IMR-90 (cell line): ENCODE measurements around the gene ZNF747. TPM values are rescaled to one million over a fixed set of nuclear protein-coding genes. Genes with fewer than 3 reads are reported as not detected.

Experiments
- ATAC-seq: fragments of 200-7000 bp; cut with Tn5 transposase; 2 replicates; pipeline ENCODE4 v1.9.1; 2020; ENCODE audit warnings: low read depth, mild to moderate bottlenecking, moderate library complexity
- BruUV-seq: library from RNA; stranded (reverse); fragments of 400-500 nt; replicated peaks from 2 replicates; lab custom pipeline; 2021; lab: Mats Ljungman, UMichigan
- CTCF ChIA-PET: fragments of 300-600 bp; formaldehyde crosslinking; extraction: SDS; loops from one replicate; lab custom pipeline; 2021; ENCODE audit warnings: antibody characterized with exemption; lab: Yijun Ruan, JAX
- POLR2A ChIA-PET: fragments of 300-600 bp; sonication (Branson Sonifier 250); formaldehyde crosslinking; loops from one replicate; lab custom pipeline; 2022; ENCODE audit warnings: antibody characterized with exemption; ENCODE audit not compliant: unreplicated experiment; lab: Charles Lee
- DNase-seq: peaks from one replicate; pipeline ENCODE4 v3.0.0; 2013
- H2AFZ ChIP-seq: replicated peaks from 2 replicates; pipeline ENCODE3; 2013; ENCODE audit warnings: low read length, mild to moderate bottlenecking; ENCODE audit not compliant: poor library complexity
- H2AK5ac ChIP-seq: 2 replicates; pipeline ENCODE4 v1.6.1; 2013; ENCODE audit warnings: low read depth, low read length, inconsistent platforms
- H2AK9ac ChIP-seq: replicated peaks from 2 replicates; pipeline ENCODE3; 2013; ENCODE audit warnings: mild to moderate bottlenecking, low read depth, low read length, moderate library complexity; ENCODE audit not compliant: poor library complexity
- H2BK120ac ChIP-seq: 2 replicates; pipeline ENCODE4 v1.6.1; 2013; ENCODE audit warnings: low read depth, low read length, inconsistent platforms
- H2BK15ac ChIP-seq: 3 replicates; pipeline ENCODE4 v1.6.1; 2013; ENCODE audit warnings: low read depth, low read length, inconsistent platforms
- H2BK20ac ChIP-seq: 2 replicates; pipeline ENCODE4 v1.6.1; 2013; ENCODE audit warnings: low read depth, mild to moderate bottlenecking, inconsistent platforms, low read length, moderate library complexity
- H2BK5ac ChIP-seq: 2 replicates; pipeline ENCODE4 v1.6.1; 2013; ENCODE audit warnings: mild to moderate bottlenecking, low read depth, low read length, inconsistent platforms; ENCODE audit not compliant: poor library complexity, severe bottlenecking
- H3K14ac ChIP-seq: replicated peaks from 2 replicates; pipeline ENCODE4 v1.6.1; 2013; ENCODE audit warnings: low read depth, low read length, inconsistent platforms
- H3K18ac ChIP-seq: 2 replicates; pipeline ENCODE4 v1.6.1; 2013; ENCODE audit warnings: low read depth, low read length, control low read depth
- H3K23ac ChIP-seq: 2 replicates; pipeline ENCODE4 v1.6.1; 2013; ENCODE audit warnings: low read depth, low read length, inconsistent platforms
- H3K27ac ChIP-seq: 2 replicates; pipeline ENCODE4 v1.5.1; 2013; ENCODE audit warnings: mild to moderate bottlenecking, control low read depth, low read length; ENCODE audit not compliant: insufficient read depth
- H3K27me3 ChIP-seq: 2 replicates; pipeline ENCODE4 v1.6.1; 2013; ENCODE audit warnings: low read length; ENCODE audit not compliant: control insufficient read depth, insufficient read depth
- H3K36me3 ChIP-seq: 2 replicates; pipeline ENCODE4 v1.6.1; 2013; ENCODE audit warnings: low read length, mixed read lengths; ENCODE audit not compliant: control insufficient read depth, insufficient read depth
- H3K4ac ChIP-seq: 2 replicates; pipeline ENCODE4 v1.6.1; 2013; ENCODE audit warnings: low read depth, low read length, inconsistent platforms
- H3K4me1 ChIP-seq: 2 replicates; pipeline ENCODE4 v1.6.1; 2013; ENCODE audit warnings: low read length, mixed read lengths; ENCODE audit not compliant: control insufficient read depth, insufficient read depth
- H3K4me2 ChIP-seq: 2 replicates; pipeline ENCODE4 v1.6.1; 2013; ENCODE audit warnings: low read depth, mild to moderate bottlenecking, control low read depth, low read length, moderate library complexity
- H3K4me3 ChIP-seq: 2 replicates; pipeline ENCODE4 v1.5.1; 2013; ENCODE audit warnings: low read depth, mild to moderate bottlenecking, control low read depth, low read length, moderate library complexity; ENCODE audit not compliant: insufficient read depth
- H3K56ac ChIP-seq: 2 replicates; pipeline ENCODE4 v1.6.1; 2013; ENCODE audit warnings: low read length, inconsistent platforms; ENCODE audit not compliant: insufficient read depth; ENCODE audit errors: extremely low read depth
- H3K79me1 ChIP-seq, 2 experiments: 2 replicates each; pipeline ENCODE4 v1.6.1; 2013; ENCODE audit warnings: low read length in 2 of 2, inconsistent platforms in 1 of 2, low read depth in 1 of 2
- H3K9ac ChIP-seq: 2 replicates; pipeline ENCODE4 v1.6.1; 2013; ENCODE audit warnings: low read depth, low read length, control low read depth
- H3K9me1 ChIP-seq: 2 replicates; pipeline ENCODE4 v1.6.1; 2013; ENCODE audit warnings: low read length, inconsistent platforms; ENCODE audit not compliant: insufficient read depth
- H3K9me3 ChIP-seq: 2 replicates; pipeline ENCODE4 v1.6.1; 2013; ENCODE audit warnings: low read length; ENCODE audit not compliant: control insufficient read depth, insufficient read depth
- H4K20me1 ChIP-seq: 2 replicates; pipeline ENCODE4 v1.6.1; 2013; ENCODE audit warnings: low read length, inconsistent platforms; ENCODE audit not compliant: insufficient read depth
- H4K5ac ChIP-seq: 2 replicates; pipeline ENCODE4 v1.6.1; 2013; ENCODE audit warnings: mild to moderate bottlenecking, low read depth, low read length, control low read depth
- H4K8ac ChIP-seq, 2 experiments: 2 replicates each; pipeline ENCODE4 v1.6.1; 2013; ENCODE audit warnings: low read depth in 2 of 2, low read length in 2 of 2, control low read depth in 1 of 2, inconsistent platforms in 1 of 2
- H4K91ac ChIP-seq: 2 replicates; pipeline ENCODE4 v1.6.1; 2013; ENCODE audit warnings: low read depth, low read length, inconsistent platforms; ENCODE audit not compliant: insufficient read depth
- MAZ ChIP-seq: IDR thresholded peaks from 2 replicates; pipeline ENCODE4 v1.6.1; 2012; ENCODE audit warnings: low read depth, mild to moderate bottlenecking, low read length, improper control_type of control experiment, moderate library complexity, borderline replicate concordance
- MXI1 ChIP-seq: IDR thresholded peaks from 2 replicates; pipeline ENCODE4 v1.6.1; 2012; ENCODE audit warnings: low read depth, mild to moderate bottlenecking, low read length, moderate library complexity, borderline replicate concordance
- NFE2L2 ChIP-seq: fragments of 150-350 bp; IDR thresholded peaks from 2 replicates; pipeline ENCODE4 v1.6.1; 2016; ENCODE audit warnings: low read depth, mild to moderate bottlenecking, low read length
- RAD21 ChIP-seq: IDR thresholded peaks from 2 replicates; pipeline ENCODE4 v1.6.1; 2012; ENCODE audit warnings: low read length, improper control_type of control experiment
- RCOR1 ChIP-seq: IDR thresholded peaks from 2 replicates; pipeline ENCODE4 v1.6.1; 2012; ENCODE audit warnings: mild to moderate bottlenecking, low read length, improper control_type of control experiment; ENCODE audit not compliant: insufficient replicate concordance
- RFX5 ChIP-seq: IDR thresholded peaks from 2 replicates; pipeline ENCODE4 v1.8.0; 2012; ENCODE audit warnings: low read depth, mild to moderate bottlenecking, low read length, moderate library complexity
- USF2 ChIP-seq: fragments of 150-350 bp; IDR thresholded peaks from 2 replicates; pipeline ENCODE4 v1.6.1; 2017; ENCODE audit warnings: mild to moderate bottlenecking, antibody characterized with exemption, low read length, low read depth
- WGBS, 2 experiments: methylation state at CpG; one replicate each; pipeline versions ENCODE4 v1.1.5 to v1.1.7; 2013; ENCODE audit warnings: missing lambda C conversion rate in 2 of 2; ENCODE audit not compliant: insufficient read length in 1 of 2; ENCODE audit errors: extremely low coverage in 2 of 2; 5-methylcytosine and 5-hydroxymethylcytosine counted together
- dilution Hi-C: fragments of 300-500 bp; cut with HindIII; formaldehyde crosslinking; loops from one replicate; pipeline ENCODE4 v1.14.3; 2018; ENCODE audit warnings: low sequenced_read_pairs; ENCODE audit not compliant: unreplicated experiment
- in situ Hi-C: fragments of 300-500 bp; cut with MboI; formaldehyde crosslinking; loops from 3 replicates; pipeline ENCODE4 v1.14.3; 2019; ENCODE audit warnings: low sequenced_read_pairs, inconsistent platforms, mixed read lengths
- intact Hi-C: fragments of 100-400 bp; cut with micrococcal nuclease; formaldehyde crosslinking; loops from 2 replicates; pipeline ENCODE4 v1.10.0; 2022
- polyA plus RNA-seq, 3 experiments: library from polyadenylated mRNA; depleted of rRNA; stranded (reverse); fragments of >200 nt; gene quantifications; 2 replicates each; pipeline ENCODE4 v1.2.3, GENCODE V29; 2012; ENCODE audit warnings: low replicate concordance in 1 of 3
- total RNA-seq: library from RNA; depleted of rRNA; stranded (reverse); fragments of >200 nt; gene quantifications from 2 replicates; pipeline ENCODE4 v1.2.3, GENCODE V29; 2012
- TF ChIP-seq, protein P1 (sequence below): conservative IDR thresholded peaks from 2 replicates; pipeline ENCODE4 v1.5.1; 2012; ENCODE audit warnings: mild to moderate bottlenecking, low read depth, low read length, improper control_type of control experiment

The ZNF747 gene
- total and polyA plus RNA-seq, 2 of the 4 experiments (the other 2 are of a cell fraction): 2.0 to 2.9 TPM

GRCh38 chr16:30535777-30536190 is 1.1 kb upstream of the ZNF747 start (continued):
- TF ChIP-seq RFX5: no peak

DNA sequence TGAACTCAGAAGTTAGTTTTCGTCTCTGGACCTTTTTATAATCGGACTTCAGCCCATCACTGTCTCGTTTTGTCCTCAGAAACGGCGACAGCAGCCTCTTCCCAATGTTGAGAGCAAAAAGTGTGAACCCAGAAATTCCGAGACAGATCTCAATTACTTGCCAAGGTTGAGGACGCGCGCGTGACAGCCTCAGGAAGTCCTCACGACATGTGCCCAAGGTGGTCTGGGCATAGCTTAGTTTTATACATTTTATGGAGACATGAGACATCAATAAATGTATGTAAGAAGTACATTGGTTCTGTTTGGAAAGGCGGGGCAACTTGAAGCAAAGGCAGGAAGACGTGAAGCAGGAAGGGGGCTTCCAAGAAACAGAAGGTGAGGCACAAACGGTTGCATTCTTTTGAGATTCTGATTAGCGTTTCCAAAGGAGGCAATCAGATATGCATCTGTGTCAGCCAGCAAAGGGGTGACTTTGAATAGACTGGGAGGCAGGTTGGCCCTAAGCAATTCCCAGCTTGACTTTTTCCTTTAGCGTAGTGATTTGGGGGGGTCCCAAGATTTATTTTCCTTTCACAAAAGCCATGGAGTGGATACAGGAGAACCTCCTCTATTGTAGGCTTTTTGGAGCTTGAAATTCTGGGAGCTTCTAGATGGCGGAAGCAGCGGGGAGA is 583 bp upstream of the ZNF747 start:
- ChIA-PET CTCF (interaction anchor here (0.6 to 1.2 kb wide), 3 partner anchors 22 to 94 kb away, joined by 3 to 5 read pairs (median 4); partner anchors contain the start of gene ZNF764), POLR2A (interaction anchor here (0.5 to 0.7 kb wide), 2 partner anchors 18 to 840 kb away, joined by 4 to 10 read pairs; no protein-coding TSS in a partner anchor)
- peak overlapping the region; percentile 79 for H2BK5ac ChIP-seq
- H3K14ac ChIP-seq: peak overlapping the region; percentile 99
- peak overlapping the region; percentile 20; the same call in 1 of the 2 replicates for H2BK20ac ChIP-seq
- H2BK15ac ChIP-seq: peak overlapping the region; percentile 30; the same call in 1 of the 3 replicates
- in situ Hi-C loops: loop anchor here (5.0 kb wide), 1 partner anchor 37 kb away; the partner anchor contains the start of gene ZNF688
- H4K20me1 ChIP-seq: no peaks in the 10 kb centered on the region
- H3K4me2 ChIP-seq: peak overlapping the region; percentile 95
- H3K9me3 ChIP-seq: no peaks in the 10 kb centered on the region
- H3K56ac ChIP-seq: peak overlapping the region; percentile 69
- peak overlapping the region; percentile 50; the same call in 1 of the 2 replicates for H2BK120ac ChIP-seq
- no peaks in the 10 kb centered on the region for H3K27me3 ChIP-seq
- H4K91ac ChIP-seq: peak overlapping the region; percentile 91
- peak overlapping the region; percentile 99 for H2AFZ ChIP-seq
- 8% methylated on average over 15 of the region's 18 CpGs; no CpG with 5 or more reads in 1 of the 2 experiments for WGBS, 2 experiments
- H2AK9ac ChIP-seq: peak overlapping the region; percentile 96
- H3K23ac ChIP-seq: peak overlapping the region; percentile 91
- H3K4me3 ChIP-seq: peak overlapping the region; percentile 68
- DNase-seq (no peak), ATAC-seq (peak; percentile 8)
- H4K5ac ChIP-seq: peak overlapping the region; percentile 98
- H3K9ac ChIP-seq: peak overlapping the region; percentile 88
- intact Hi-C loops: loop anchor here (2.0 kb wide), 1 partner anchor 50 kb away; the partner anchor contains the start of gene ZNF785
- H3K4ac ChIP-seq: peak overlapping the region; percentile 97
- dilution Hi-C loops: no loop called here
- peaks cover 10% of the 10 kb centered on the region; the same call in 1 of the 2 replicates for H3K9me1 ChIP-seq
- H3K27ac ChIP-seq: peak overlapping the region; percentile 78
- H3K36me3 ChIP-seq: peaks cover 5% of the 10 kb centered on the region; the same call in 1 of the 2 replicates
- TF ChIP-seq, protein P1, sequence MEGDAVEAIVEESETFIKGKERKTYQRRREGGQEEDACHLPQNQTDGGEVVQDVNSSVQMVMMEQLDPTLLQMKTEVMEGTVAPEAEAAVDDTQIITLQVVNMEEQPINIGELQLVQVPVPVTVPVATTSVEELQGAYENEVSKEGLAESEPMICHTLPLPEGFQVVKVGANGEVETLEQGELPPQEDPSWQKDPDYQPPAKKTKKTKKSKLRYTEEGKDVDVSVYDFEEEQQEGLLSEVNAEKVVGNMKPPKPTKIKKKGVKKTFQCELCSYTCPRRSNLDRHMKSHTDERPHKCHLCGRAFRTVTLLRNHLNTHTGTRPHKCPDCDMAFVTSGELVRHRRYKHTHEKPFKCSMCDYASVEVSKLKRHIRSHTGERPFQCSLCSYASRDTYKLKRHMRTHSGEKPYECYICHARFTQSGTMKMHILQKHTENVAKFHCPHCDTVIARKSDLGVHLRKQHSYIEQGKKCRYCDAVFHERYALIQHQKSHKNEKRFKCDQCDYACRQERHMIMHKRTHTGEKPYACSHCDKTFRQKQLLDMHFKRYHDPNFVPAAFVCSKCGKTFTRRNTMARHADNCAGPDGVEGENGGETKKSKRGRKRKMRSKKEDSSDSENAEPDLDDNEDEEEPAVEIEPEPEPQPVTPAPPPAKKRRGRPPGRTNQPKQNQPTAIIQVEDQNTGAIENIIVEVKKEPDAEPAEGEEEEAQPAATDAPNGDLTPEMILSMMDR: no peak
- TF ChIP-seq RCOR1: no peak
- no peak for TF ChIP-seq USF2
- TF ChIP-seq MAZ: no peak
- TF ChIP-seq NFE2L2: no peak
- TF ChIP-seq MXI1: 0 out of 2 replicates have a peak, but pooled peaks have one; percentile 25
- TF ChIP-seq RAD21: no peak
- H4K8ac ChIP-seq: peak overlapping the region; percentile 99 to 100
- peaks cover 8% of the 10 kb centered on the region for H3K4me1 ChIP-seq
- H2AK5ac ChIP-seq: peak overlapping the region; percentile 60
- peak overlapping the region; percentile 32 for H3K18ac ChIP-seq
- BruUV-seq: no TSS peak
- peaks cover 6 to 31% of the 10 kb centered on the region in 2 experiments for H3K79me1 ChIP-seq
